ENCODE measurements around the gene ELP2.

The ELP2 gene

GRCh38 chr18:36120297-36120696 is 9.4 kb upstream of the ELP2 start:
- DNase-seq (ENCODE audit: low read depth) = no peak

GRCh38 chr18:36124841-36125240 is 4.9 kb upstream of the ELP2 start:
- no peak for DNase-seq (ENCODE audit: low read depth)

- no peak for DNase-seq (ENCODE audit: low read depth)
These were observed 3.0 kb upstream of the ELP2 start for GRCh38 chr18:36126668-36127067.

GRCh38 chr18:36127836-36128529 is 1.7 kb upstream of the ELP2 start:
- no peak for DNase-seq (ENCODE audit: low read depth)

- DNase-seq (ENCODE audit: low read depth) = no peak
These were observed 1.2 kb upstream of the ELP2 start for GRCh38 chr18:36128530-36128870.

GRCh38 chr18:36128907-36129299 is 796 bp upstream of the ELP2 start:
- DNase-seq (ENCODE audit: low read depth) = no peak

GRCh38 chr18:36130039-36130831 is 536 bp downstream of the ELP2 start:
- DNase-seq (ENCODE audit: low read depth) = no peak

- no peak for DNase-seq (ENCODE audit: low read depth)
These were observed 1.4 kb downstream of the ELP2 start for GRCh38 chr18:36130883-36131653.

GRCh38 chr18:36131692-36132483 is 2.2 kb downstream of the ELP2 start:
- DNase-seq (ENCODE audit: low read depth) = no peak

- no peak for DNase-seq (ENCODE audit: low read depth)
These were observed 3.1 kb downstream of the ELP2 start for GRCh38 chr18:36132756-36133155.

- no peak for DNase-seq (ENCODE audit: low read depth)
These were observed 5.6 kb downstream of the ELP2 start for GRCh38 chr18:36135264-36135663.

GRCh38 chr18:36139245-36139644 is 9.5 kb downstream of the ELP2 start:
- DNase-seq (ENCODE audit: low read depth) = no peak

- DNase-seq (ENCODE audit: low read depth) = no peak
These were observed 11.9 kb downstream of the ELP2 start for GRCh38 chr18:36141576-36141975.

GRCh38 chr18:36142751-36143150 is 13.1 kb downstream of the ELP2 start:
- DNase-seq (ENCODE audit: low read depth) = no peak

- no peak for DNase-seq (ENCODE audit: low read depth)
These were observed 13.7 kb downstream of the ELP2 start for GRCh38 chr18:36143391-36143790.

- no peak for DNase-seq (ENCODE audit: low read depth)
These were observed 20.0 kb downstream of the ELP2 start for GRCh38 chr18:36149514-36150289.

- DNase-seq (ENCODE audit: low read depth) = no peak
These were observed 23.1 kb downstream of the ELP2 start for GRCh38 chr18:36152781-36153180.

- DNase-seq (ENCODE audit: low read depth) = no peak
These were observed 23.5 kb downstream of the ELP2 start for GRCh38 chr18:36153203-36153602.

GRCh38 chr18:36153771-36154170 is 24.1 kb downstream of the ELP2 start:
- DNase-seq (ENCODE audit: low read depth) = no peak

- DNase-seq (ENCODE audit: low read depth) = no peak
These were observed 26.4 kb downstream of the ELP2 start for GRCh38 chr18:36155851-36156757.
